H1 (cell line): ENCODE measurements around the gene DAGLA. TPM values are rescaled to one million over a fixed set of nuclear protein-coding genes. Genes with fewer than 3 reads are reported as not detected.
A peak's percentile ranks its signal among the peaks of the same experiment; 100 is the strongest.

ENCODE experiments used
- CTCF ChIA-PET: fragments of 300-600 bp; sonication (Branson Sonifier 250); formaldehyde crosslinking; loops from one replicate; lab custom pipeline; 2021; ENCODE audit not compliant: partially characterized antibody; lab: Charles Lee
- POLR2A ChIA-PET: fragments of 300-600 bp; sonication (Branson Sonifier 250); formaldehyde crosslinking; loops from one replicate; lab custom pipeline; 2021; ENCODE audit warnings: inconsistent platforms; ENCODE audit not compliant: partially characterized antibody; lab: Charles Lee
- DNase-seq, 2 experiments: peaks; one replicate each; pipeline versions ENCODE4 v3.0.0 to v3.0.0-alpha.2; 2010 to 2022; ENCODE audit warnings: low spot score in 2 of 2, low read depth in 1 of 2, mixed read lengths in 1 of 2
- FAIRE-seq: peaks from 2 replicates; lab custom pipeline; 2011; peaks lifted over from hg19 to GRCh38; lab: Jason Lieb, UNC
- H2AFZ ChIP-seq: 2 replicates; pipeline ENCODE4 v1.8.1; 2012; ENCODE audit warnings: low read length, inconsistent platforms
- H2AK5ac ChIP-seq: 2 replicates; pipeline ENCODE4 v1.6.1; 2013; ENCODE audit warnings: low read depth, low read length
- H2BK120ac ChIP-seq: replicated peaks from 2 replicates; pipeline ENCODE3; 2013; ENCODE audit warnings: low read depth, low read length, inconsistent platforms
- H2BK12ac ChIP-seq: 2 replicates; pipeline ENCODE4 v1.6.1; 2013; ENCODE audit warnings: low read depth, low read length
- H2BK15ac ChIP-seq: 2 replicates; pipeline ENCODE4 v1.6.1; 2013; ENCODE audit warnings: low read length
- H2BK20ac ChIP-seq: 2 replicates; pipeline ENCODE4 v1.6.1; 2013; ENCODE audit warnings: low read length
- H2BK5ac ChIP-seq: 2 replicates; pipeline ENCODE4 v1.6.1; 2013; ENCODE audit warnings: low read depth, low read length
- H3K14ac ChIP-seq: 2 replicates; pipeline ENCODE4 v1.6.1; 2013; ENCODE audit warnings: inconsistent platforms; ENCODE audit not compliant: insufficient read length
- H3K18ac ChIP-seq: 2 replicates; pipeline ENCODE4 v1.6.1; 2013; ENCODE audit warnings: low read length; ENCODE audit errors: extremely low read depth
- H3K23ac ChIP-seq: 2 replicates; pipeline ENCODE4 v1.6.1; 2013; ENCODE audit warnings: inconsistent platforms; ENCODE audit not compliant: insufficient read length
- H3K23me2 ChIP-seq: 2 replicates; pipeline ENCODE4 v1.6.1; 2013; ENCODE audit warnings: low read depth, low read length
- H3K27ac ChIP-seq: 2 replicates; pipeline ENCODE4 v1.6.1; 2011; ENCODE audit warnings: low read depth, low read length, inconsistent platforms
- H3K27me3 ChIP-seq, 4 experiments: replicated peaks in 1 of 4; 1 replicate in 1 of 4; 2 replicates in 3 of 4; pipeline versions ENCODE4 v1.6.1 to v1.8.1; 2011 to 2013; ENCODE audit warnings: low read length in 3 of 4, mild to moderate bottlenecking in 3 of 4, inconsistent platforms in 2 of 4, mixed read lengths in 2 of 4, moderate library complexity in 1 of 4; ENCODE audit not compliant: control insufficient read depth in 3 of 4, insufficient read depth in 3 of 4; ENCODE audit errors: extremely low read depth in 1 of 4
- H3K36me3 ChIP-seq, 4 experiments: 2 replicates each; pipeline versions ENCODE4 v1.6.1 to v1.8.1; 2011 to 2013; ENCODE audit warnings: mild to moderate bottlenecking in 4 of 4, low read length in 3 of 4, moderate library complexity in 2 of 4, control low read depth in 1 of 4, inconsistent platforms in 1 of 4; ENCODE audit not compliant: insufficient read depth in 4 of 4, control insufficient read depth in 2 of 4
- H3K4ac ChIP-seq: replicated peaks from 2 replicates; pipeline ENCODE3; 2013; ENCODE audit warnings: low read length, low read depth, mixed read lengths, inconsistent platforms; ENCODE audit not compliant: insufficient read length
- H3K4me1 ChIP-seq, 4 experiments: replicated peaks in 1 of 4; 1 replicate in 1 of 4; 2 replicates in 3 of 4; pipeline versions ENCODE4 v1.6.1 to v1.8.1; 2011 to 2013; ENCODE audit warnings: low read length in 3 of 4, inconsistent platforms in 2 of 4, mixed read lengths in 1 of 4; ENCODE audit not compliant: insufficient read depth in 4 of 4, control insufficient read depth in 3 of 4
- H3K4me2 ChIP-seq, 2 experiments: 2 replicates each; pipeline versions ENCODE4 v1.6.1 to v1.8.1; 2011 to 2013; ENCODE audit warnings: low read depth in 2 of 2, low read length in 2 of 2, control low read depth in 1 of 2, inconsistent platforms in 1 of 2, mild to moderate bottlenecking in 1 of 2; ENCODE audit not compliant: insufficient read depth in 1 of 2
- H3K4me3 ChIP-seq, 4 experiments: fragments of 200-600, 300-600 bp in 1 of 4; sonication (generic), shearing (Covaris generic), sonication (Bioruptor Twin) in 1 of 4; 2 replicates each; pipeline versions ENCODE4 v1.5.1 to v1.8.1; 2011 to 2016; ENCODE audit warnings: low read length in 4 of 4, low read depth in 3 of 4, control low read depth in 2 of 4, inconsistent platforms in 2 of 4, mild to moderate bottlenecking in 2 of 4, mixed read lengths in 1 of 4, moderate library complexity in 1 of 4; ENCODE audit not compliant: insufficient read depth in 2 of 4; ENCODE audit errors: extremely low read depth in 1 of 4
- H3K56ac ChIP-seq: replicated peaks from 2 replicates; pipeline ENCODE3; 2013; ENCODE audit warnings: low read depth, mild to moderate bottlenecking, mixed read lengths, low read length, inconsistent platforms; ENCODE audit not compliant: insufficient read length
- H3K79me1 ChIP-seq: 2 replicates; pipeline ENCODE4 v1.6.1; 2013; ENCODE audit warnings: low read depth, low read length, control low read depth
- H3K79me2 ChIP-seq, 2 experiments: 2 replicates each; pipeline versions ENCODE4 v1.6.1 to v1.8.1; 2012 to 2013; ENCODE audit warnings: low read length in 2 of 2, mild to moderate bottlenecking in 2 of 2, inconsistent platforms in 1 of 2; ENCODE audit not compliant: insufficient read depth in 2 of 2, control insufficient read depth in 1 of 2
- H3K9ac ChIP-seq, 4 experiments: replicated peaks in 1 of 4; 1 replicate in 1 of 4; 2 replicates in 3 of 4; pipeline versions ENCODE4 v1.6.1 to v1.8.1; 2011 to 2013; ENCODE audit warnings: low read depth in 3 of 4, low read length in 3 of 4, control low read depth in 2 of 4, mild to moderate bottlenecking in 2 of 4, moderate library complexity in 2 of 4, inconsistent platforms in 1 of 4; ENCODE audit errors: extremely low read depth in 1 of 4
- H3K9me3 ChIP-seq, 2 experiments: 2 replicates each; pipeline versions ENCODE4 v1.6.1 to v1.8.1; 2012 to 2013; ENCODE audit warnings: mild to moderate bottlenecking in 2 of 2, moderate library complexity in 2 of 2, control low read depth in 1 of 2, inconsistent platforms in 1 of 2, low read depth in 1 of 2, low read length in 1 of 2, mixed read lengths in 1 of 2; ENCODE audit not compliant: insufficient read depth in 2 of 2
- H4K20me1 ChIP-seq, 2 experiments: replicated peaks in 1 of 2; 2 replicates each; pipeline versions ENCODE3 to v1.8.1; 2011 to 2013; ENCODE audit warnings: inconsistent platforms in 2 of 2, low read length in 2 of 2, mild to moderate bottlenecking in 1 of 2; ENCODE audit not compliant: insufficient read depth in 2 of 2, control insufficient read depth in 1 of 2
- H4K5ac ChIP-seq: 2 replicates; pipeline ENCODE4 v1.6.1; 2013; ENCODE audit warnings: low read length, low read depth, mixed read lengths, inconsistent platforms; ENCODE audit not compliant: insufficient read length
- H4K8ac ChIP-seq: 2 replicates; pipeline ENCODE4 v1.8.0; 2013; ENCODE audit warnings: mild to moderate bottlenecking, moderate library complexity, low read length, inconsistent platforms; ENCODE audit not compliant: insufficient read depth; ENCODE audit errors: extremely low read depth
- H4K91ac ChIP-seq: replicated peaks from 2 replicates; pipeline ENCODE3; 2013; ENCODE audit warnings: low read length, mixed read lengths, inconsistent platforms; ENCODE audit not compliant: insufficient read length
- BCL11A ChIP-seq, 2 experiments: IDR thresholded peaks; one replicate each; pipeline ENCODE4 v1.6.1; 2011; ENCODE audit warnings: low read depth in 2 of 2, low read length in 2 of 2, mild to moderate bottlenecking in 2 of 2
- CBX5 ChIP-seq: fragments of 300-800, 300-1000 bp; sonication (generic); IDR thresholded peaks from 2 replicates; pipeline ENCODE4 v1.7.1; 2016; ENCODE audit warnings: antibody characterized with exemption, low read length, low read depth
- FOSL1 ChIP-seq: IDR thresholded peaks from 2 replicates; pipeline ENCODE4 v1.6.1; 2011; ENCODE audit warnings: mild to moderate bottlenecking, low read depth, low read length, moderate library complexity; ENCODE audit not compliant: insufficient read depth
- PHF8 ChIP-seq: fragments of 200-600 bp; sonication (generic); conservative IDR thresholded peaks from 2 replicates; pipeline ENCODE4 v1.7.1; 2012; ENCODE audit warnings: low read depth, mild to moderate bottlenecking, inconsistent platforms, low read length, moderate library complexity
- RFX5 ChIP-seq: IDR thresholded peaks from 2 replicates; pipeline ENCODE4 v1.6.1; 2011; ENCODE audit warnings: low read depth, low read length, improper control_type of control experiment, borderline replicate concordance
- SIRT6 ChIP-seq: IDR thresholded peaks from one replicate; pipeline ENCODE4 v1.7.1; 2012; ENCODE audit warnings: low read length, inconsistent platforms
- SIX5 ChIP-seq: IDR thresholded peaks from 2 replicates; pipeline ENCODE4 v1.6.1; 2011; ENCODE audit warnings: mild to moderate bottlenecking, low read depth, low read length
- SUZ12 ChIP-seq: fragments of 200-600 bp; sonication (generic); IDR thresholded peaks from 2 replicates; pipeline ENCODE4 v1.6.1; 2012; ENCODE audit warnings: mild to moderate bottlenecking, inconsistent platforms, low read length, moderate library complexity, mixed read lengths
- USF2 ChIP-seq: IDR thresholded peaks from 2 replicates; pipeline ENCODE4 v1.6.1; 2011; ENCODE audit warnings: low read length, improper control_type of control experiment
- ZNF274 ChIP-seq: IDR thresholded peaks from 2 replicates; pipeline ENCODE4 v1.7.0; 2012; ENCODE audit warnings: low read length, borderline replicate concordance; ENCODE audit errors: extremely low read depth
- WGBS, 2 experiments: shearing (Covaris generic) in 1 of 2; methylation state at CpG; one replicate each; pipeline versions ENCODE4 v1.1.6 to v1.1.7; 2013 to 2015; ENCODE audit warnings: low lambda C conversion rate in 2 of 2, mixed read lengths in 2 of 2, inconsistent platforms in 1 of 2, low coverage in 1 of 2, missing lambda C conversion rate in 1 of 2; ENCODE audit not compliant: insufficient replicate concordance in 2 of 2, insufficient coverage in 1 of 2, insufficient read length in 1 of 2; ENCODE audit errors: extremely low coverage in 1 of 2, missing lambda C conversion rate in 1 of 2; 5-methylcytosine and 5-hydroxymethylcytosine counted together
- polyA plus RNA-seq, 7 experiments: library from polyadenylated mRNA; depleted of rRNA in 3 of 7; stranded (reverse) in 5 of 7; unstranded in 2 of 7; fragments of >200 nt in 5 of 7; fragments of 200-250 nt in 2 of 7; gene quantifications; 1 replicate in 5 of 7; 2 replicates in 1 of 7; 4 replicates in 1 of 7; pipeline versions ENCODE4 v1.2.1 to v1.2.3, GENCODE V29; 2011 to 2013; ENCODE audit warnings: missing spikeins in 2 of 7, mixed read lengths in 2 of 7
- total RNA-seq: library from RNA; stranded (reverse); fragmentation: NEBNext Ultra II Directional; extraction: Animal tissue kit (Norgen Biotek cat#: 25700); gene quantifications from 2 replicates; pipeline ENCODE4 v1.2.1, GENCODE V29; 2021

The DAGLA gene
- total and polyA plus RNA-seq, 2 of the 8 experiments (the other 6 are each of a cell fraction or from before 2014, with no cell fraction given), result 3.6 to 6.6 TPM

GRCh38 chr11:61775106-61775505 is 94.9 kb downstream of the DAGLA start:
- Histone ChIP-seq H3K14ac (no peak overlapping the region), H2BK20ac (no peak overlapping the region), H4K8ac (no peak overlapping the region), H4K91ac (no peak overlapping the region), H3K4me2 (no peak overlapping the region), H4K20me1 (no peaks in the 10 kb centered on the region), H3K79me2 (no peaks in the 10 kb centered on the region), H3K27ac (no peak overlapping the region), H2BK120ac (no peak overlapping the region), H3K9me3 (no peaks in the 10 kb centered on the region), H3K4me3 (no peak overlapping the region), H3K56ac (no peak overlapping the region), H3K9ac (no peak overlapping the region), H4K5ac (no peak overlapping the region), H3K79me1 (no peaks in the 10 kb centered on the region), H2AK5ac (0 out of 2 replicates have a peak overlapping the region, but pooled peaks have one; percentile 39), H3K23me2 (no peaks in the 10 kb centered on the region), H3K18ac (no peak overlapping the region), H3K36me3 (no peaks in the 10 kb centered on the region), H3K4me1 (peaks cover 0 to 19% (median 10%) of the 10 kb centered on the region in 4 experiments; a peak in 6 of 7 replicates), H2BK5ac (no peak overlapping the region), H2AFZ (no peak overlapping the region), H3K4ac (no peak overlapping the region), H3K23ac (no peak overlapping the region), H3K27me3 (no peaks in the 10 kb centered on the region; a peak in 1 of 7 replicates), H2BK12ac (no peak overlapping the region), H2BK15ac (no peak overlapping the region)
- no peak for DNase-seq
- 87% methylated on average over 3 of the region's 6 CpGs; no CpG with 5 or more reads in 1 of the 2 experiments for WGBS, 2 experiments
- FAIRE-seq, result no peak
- CTCF ChIA-PET, result interaction anchor here (0.9 to 7.2 kb wide), 16 partner anchors 8 to 93 kb away, joined by 3 to 52 read pairs (median 4); partner anchors contain the start of genes FEN1, MYRF and TMEM258
- POLR2A ChIA-PET, result interaction anchor here (0.7 to 4.0 kb wide), 3 partner anchors 13 to 22 kb away, joined by 4 to 16 read pairs (median 6); no protein-coding TSS in a partner anchor
- TF ChIP-seq RFX5 (no peak), FOSL1 (no peak), SUZ12 (no peak), SIRT6 (no peak), ZNF274 (no peak), SIX5 (no peak), USF2 (no peak), CBX5 (no peak), BCL11A (IDR thresholded peaks at IDR 0.05; ENCODE audit: low read depth in 2 of 2, low read length in 2 of 2) (no peak), PHF8 (no peak)
